Vagina (tissue), 2 donors: ENCODE measurements around the gene NPC1.

Source experiments
- POLR2AphosphoS5 ChIP-seq, 2 donors: sonication (generic); formaldehyde crosslinking; IDR thresholded peaks; one replicate each; pipeline ENCODE4 v1.9.0; 2017; ENCODE audit warnings: antibody characterized with exemption in 2 of 2, mild to moderate bottlenecking in 2 of 2, low read depth in 1 of 2; ENCODE audit not compliant: insufficient read depth in 1 of 2
- TF ChIP-seq, protein P1 (sequence below), 3 experiments: fragments of 450-650 bp in 2 of 3; fragments of 200-600 bp in 1 of 3; sonication (generic) in 1 of 3; IDR thresholded peaks; one replicate each; pipeline ENCODE4 v1.5.1; 2017 to 2019; ENCODE audit warnings: antibody characterized with exemption in 3 of 3, mild to moderate bottlenecking in 2 of 3, moderate library complexity in 2 of 3

DNA sequence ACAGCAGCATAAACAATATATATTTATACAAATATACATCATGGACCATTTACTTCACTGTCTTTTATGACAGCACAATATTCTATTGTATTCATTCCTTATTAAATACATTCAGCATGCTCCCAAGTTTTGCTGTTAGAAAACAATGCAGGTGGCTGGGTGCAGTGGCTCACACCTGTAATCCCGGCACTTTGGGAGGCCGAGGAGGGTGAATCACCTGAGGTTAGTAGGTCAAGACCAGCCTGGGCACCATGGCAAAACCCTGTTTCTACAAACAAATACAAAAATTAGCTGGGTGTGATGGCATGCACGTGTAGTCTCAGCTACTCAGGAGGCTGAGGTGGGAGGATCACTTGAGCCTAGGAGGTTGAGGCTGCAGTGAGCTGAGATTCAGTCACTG lies 39.0 kb downstream of the NPC1 start:
- TF ChIP-seq, protein P1, sequence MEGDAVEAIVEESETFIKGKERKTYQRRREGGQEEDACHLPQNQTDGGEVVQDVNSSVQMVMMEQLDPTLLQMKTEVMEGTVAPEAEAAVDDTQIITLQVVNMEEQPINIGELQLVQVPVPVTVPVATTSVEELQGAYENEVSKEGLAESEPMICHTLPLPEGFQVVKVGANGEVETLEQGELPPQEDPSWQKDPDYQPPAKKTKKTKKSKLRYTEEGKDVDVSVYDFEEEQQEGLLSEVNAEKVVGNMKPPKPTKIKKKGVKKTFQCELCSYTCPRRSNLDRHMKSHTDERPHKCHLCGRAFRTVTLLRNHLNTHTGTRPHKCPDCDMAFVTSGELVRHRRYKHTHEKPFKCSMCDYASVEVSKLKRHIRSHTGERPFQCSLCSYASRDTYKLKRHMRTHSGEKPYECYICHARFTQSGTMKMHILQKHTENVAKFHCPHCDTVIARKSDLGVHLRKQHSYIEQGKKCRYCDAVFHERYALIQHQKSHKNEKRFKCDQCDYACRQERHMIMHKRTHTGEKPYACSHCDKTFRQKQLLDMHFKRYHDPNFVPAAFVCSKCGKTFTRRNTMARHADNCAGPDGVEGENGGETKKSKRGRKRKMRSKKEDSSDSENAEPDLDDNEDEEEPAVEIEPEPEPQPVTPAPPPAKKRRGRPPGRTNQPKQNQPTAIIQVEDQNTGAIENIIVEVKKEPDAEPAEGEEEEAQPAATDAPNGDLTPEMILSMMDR (IDR thresholded peaks at IDR 0.05) = no peak
- TF ChIP-seq POLR2AphosphoS5 (IDR thresholded peaks at IDR 0.05; ENCODE audit: insufficient read depth in 1 of 2, low read depth in 1 of 2) = no peak
